NCI-H146 treated with DMSO at 0.1 percent for 48 hours (cell line): ENCODE measurements around the gene AKR7A2.
"Not testable (repeated sequence)": the region's sequence is repeated elsewhere in the genome, so short reads cannot be mapped to it uniquely, and the experiment has no call there.

ENCODE experiments used
- DNase-seq: peaks from one replicate; lab custom pipeline; 2025; ENCODE audit not compliant: unreplicated experiment; lab: John Stamatoyannopoulos, UW

Gene AKR7A2

GRCh38 chr1:19268445-19268844, 43.5 kb downstream of the AKR7A2 start:
- DNase-seq = no peak

DNA sequence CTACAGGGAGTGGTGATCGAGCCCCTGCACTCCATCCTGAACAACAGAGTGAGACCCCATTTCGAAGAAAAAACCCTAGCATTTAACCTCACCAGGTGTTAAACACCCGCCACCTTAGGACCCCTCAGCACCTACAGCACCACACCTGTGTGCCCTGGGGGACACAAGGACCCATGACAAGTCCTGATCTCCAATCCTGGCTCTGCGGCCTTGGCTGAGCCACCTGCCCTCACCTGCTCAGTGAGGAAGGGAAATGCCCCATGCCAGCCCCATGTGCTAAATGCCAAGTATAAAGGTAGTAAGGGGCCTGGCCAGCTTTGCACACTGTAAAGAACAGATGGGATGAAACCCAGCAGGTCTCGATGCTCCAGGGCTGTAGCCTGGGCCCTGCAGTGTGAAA, 49.2 kb downstream of the AKR7A2 start:
- DNase-seq = no peak

- DNase-seq = no peak
Observed at GRCh38 chr1:19262047-19262446, 49.9 kb downstream of the AKR7A2 start.

GRCh38 chr1:19260211-19261138, 51.5 kb downstream of the AKR7A2 start:
- DNase-seq = no peak

GRCh38 chr1:19258353-19258752, 53.6 kb downstream of the AKR7A2 start:
- no peak for DNase-seq

GRCh38 chr1:19257178-19257914, 54.6 kb downstream of the AKR7A2 start:
- DNase-seq = no peak

- not testable (repeated sequence) for DNase-seq
Observed at GRCh38 chr1:19256301-19256700, 55.6 kb downstream of the AKR7A2 start.

DNA sequence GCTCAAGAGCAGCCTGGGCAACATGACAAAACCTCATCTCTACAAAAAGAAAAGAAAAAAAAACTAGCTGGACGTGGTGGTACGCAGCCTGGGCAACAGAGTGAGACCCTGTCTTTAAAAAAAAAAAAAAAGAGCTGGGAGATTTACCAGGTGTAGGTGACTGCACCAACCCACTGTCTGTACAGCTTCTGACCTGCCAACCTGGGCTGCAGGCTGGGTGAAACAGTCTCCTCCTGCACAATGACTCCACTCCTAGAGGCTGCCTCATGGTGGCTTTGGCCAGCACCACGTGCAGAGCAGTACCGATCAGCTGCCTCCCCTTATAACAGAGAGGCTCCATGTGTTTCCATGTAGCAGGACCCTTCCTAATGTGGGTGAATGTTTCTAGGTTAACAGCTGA, 56.7 kb downstream of the AKR7A2 start:
- DNase-seq = no peak

DNA sequence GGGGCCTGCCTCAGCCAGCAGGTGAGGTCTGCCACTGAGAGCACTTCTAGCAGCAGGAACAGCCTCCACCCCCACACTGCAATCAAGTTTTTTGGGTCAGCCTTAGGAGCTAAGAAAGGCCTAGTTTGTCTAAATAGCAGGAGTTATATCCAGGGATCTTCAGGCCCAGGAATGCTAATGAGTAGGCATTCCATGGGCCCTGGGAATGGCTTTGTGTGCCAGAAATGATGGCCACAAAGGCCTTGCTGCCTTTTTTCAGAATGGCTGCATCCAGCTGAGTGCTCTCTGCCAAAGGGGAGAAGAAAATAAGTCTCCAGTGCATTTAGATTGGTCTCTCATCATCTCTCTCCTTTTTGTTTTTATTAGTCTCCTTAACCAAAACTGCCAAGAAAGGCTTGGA, 57.5 kb downstream of the AKR7A2 start:
- DNase-seq = no peak
